H1 (cell line): ENCODE data around the gene RORB. TPM values are rescaled to one million over a fixed set of nuclear protein-coding genes. Genes with fewer than 3 reads are reported as not detected.

ENCODE experiments used
- NANOG ChIP-seq: IDR thresholded peaks from 2 replicates; pipeline ENCODE4 v1.6.1; 2011; ENCODE audit warnings: low read length, low read depth, mild to moderate bottlenecking, inconsistent platforms; ENCODE audit not compliant: insufficient read depth, poor library complexity, severe bottlenecking
- polyA plus RNA-seq, 7 experiments: library from polyadenylated mRNA; depleted of rRNA in 3 of 7; stranded (reverse) in 5 of 7; unstranded in 2 of 7; fragments of >200 nt in 5 of 7; fragments of 200-250 nt in 2 of 7; gene quantifications; 1 replicate in 5 of 7; 2 replicates in 1 of 7; 4 replicates in 1 of 7; pipeline versions ENCODE4 v1.2.1 to v1.2.3, GENCODE V29; 2011 to 2013; ENCODE audit warnings: missing spikeins in 2 of 7, mixed read lengths in 2 of 7
- total RNA-seq: library from RNA; stranded (reverse); fragmentation: NEBNext Ultra II Directional; extraction: Animal tissue kit (Norgen Biotek cat#: 25700); gene quantifications from 2 replicates; pipeline ENCODE4 v1.2.1, GENCODE V29; 2021

Gene RORB
- total and polyA plus RNA-seq, 2 of the 8 experiments (the other 6 are each of a cell fraction or from before 2014, with no cell fraction given) = 2.3 to 7.1 TPM

- no peak for TF ChIP-seq NANOG
- TF ChIP-seq, all 59 proteins: peak for 0
These were observed 59.5 kb downstream of the RORB start (continued) for GRCh38 chr9:74556685-74557084.
